Heart left ventricle (tissue), 16 donors: ENCODE data around the gene AFF3. TPM values are rescaled to one million over a fixed set of nuclear protein-coding genes. Genes with fewer than 3 reads are reported as not detected.

Experiments used
- ATAC-seq, 4 donors: fragments of 200-7000 bp; cut with Tn5 transposase; one replicate each; pipeline ENCODE4 v1.9.1; 2020 to 2022; ENCODE audit warnings: moderate library complexity in 4 of 4, mild to moderate bottlenecking in 3 of 4, moderate number of reproducible peaks in 1 of 4
- DNase-seq, 5 donors: peaks; one replicate each; pipeline ENCODE4 v3.0.0-alpha.2; 2020
- H3K27ac ChIP-seq, 12 donors: fragments of 200-600 bp; sonication (generic) in 4 of 12; one replicate each; pipeline versions ENCODE4 v1.5.0 to v1.8.0; 2016 to 2022; ENCODE audit warnings: mild to moderate bottlenecking in 2 of 12
- H3K27me3 ChIP-seq, 9 donors: fragments of 200-600 bp; sonication (generic) in 2 of 9; one replicate each; pipeline versions ENCODE4 v1.5.1 to v1.8.0; 2016 to 2022; ENCODE audit warnings: mild to moderate bottlenecking in 3 of 9
- H3K36me3 ChIP-seq, 9 donors: fragments of 200-600 bp; sonication (generic) in 2 of 9; one replicate each; pipeline versions ENCODE4 v1.5.0 to v1.8.0; 2018 to 2022; ENCODE audit warnings: mild to moderate bottlenecking in 2 of 9
- H3K4me1 ChIP-seq, 12 donors: fragments of 200-600 bp; sonication (generic) in 4 of 12; one replicate each; pipeline versions ENCODE4 v1.5.0 to v1.8.0; 2016 to 2022; ENCODE audit warnings: mild to moderate bottlenecking in 3 of 12
- H3K4me3 ChIP-seq, 12 donors: fragments of 200-600 bp; sonication (generic) in 4 of 12; one replicate each; pipeline versions ENCODE4 v1.5.0 to v1.8.0; 2017 to 2022; ENCODE audit warnings: mild to moderate bottlenecking in 9 of 12, moderate library complexity in 4 of 12
- H3K9me3 ChIP-seq, 12 donors: fragments of 200-600 bp; sonication (generic) in 4 of 12; one replicate each; pipeline versions ENCODE4 v1.5.0 to v1.8.0; 2016 to 2022; ENCODE audit warnings: mild to moderate bottlenecking in 1 of 12
- CTCF ChIP-seq, 12 donors: fragments of 200-600 bp; sonication (generic) in 4 of 12; IDR thresholded peaks; one replicate each; pipeline versions ENCODE4 v1.5.0 to v1.8.0; 2018 to 2022; ENCODE audit warnings: antibody characterized with exemption in 12 of 12, mild to moderate bottlenecking in 5 of 12
- POLR2A ChIP-seq, 2 donors: fragments of 450-650 bp; IDR thresholded peaks; one replicate each; pipeline ENCODE4 v1.6.1; 2017; ENCODE audit warnings: antibody characterized with exemption in 2 of 2, mild to moderate bottlenecking in 2 of 2, moderate library complexity in 2 of 2
- WGBS, 4 donors: extraction: QIAGEN DNeasy Blood & Tissue Kit in 2 of 4; methylation state at CpG; one replicate each; pipeline versions ENCODE4 v1.1.5 to v1.1.7; 2013 to 2018; 5-methylcytosine and 5-hydroxymethylcytosine counted together
- intact Hi-C, 10 donors: fragments of 100-400 bp; cut with DNase I; formaldehyde crosslinking; loops; one replicate each; pipeline versions ENCODE4 v1.11.1 to v1.14.2; 2022
- polyA plus RNA-seq, 2 donors: library from polyadenylated mRNA; stranded (reverse); fragments of 200-250 nt; gene quantifications; one replicate each; pipeline ENCODE4 v1.2.3, GENCODE V29; 2013
- total RNA-seq, 9 donors: library from RNA; depleted of rRNA in 2 of 9; stranded (reverse); fragments of >200 nt in 2 of 9; fragmentation: NEBNext Ultra II Directional in 3 of 9; extraction: Animal tissue kit (Norgen Biotek cat#: 25700) in 3 of 9; gene quantifications; one replicate each; pipeline versions ENCODE4 v1.1.0 to v1.2.4, GENCODE V29; 2016 to 2023
- donor health status: ischemic (EF 13 %, LVEDD 7.1; RV severe dilation, severe dysfunction).
- donor health status: healthy with polysubstance abuse.
- donor health status: DM: no; HTN: yes; CAD: no.
- donor health status: DM: no; HTN: no; CAD: no.
- donor health status: ischemic (EF 25% LVEDD 6.9; RV normal size, moderate dysfunction).
- donor health status: ischemic (EF 25% LVEDD 5.7; RV mildly dilated, moderate dysfunction).
- donor health status: healthy.
- donor health status: DM: yes; HTN: yes; CAD: no.
- donor health status: ischemic (EF 35%, LVEDD 5.7; RV mildly dilated, moderate dysfunction).
- donor health status: nonischemic (EF 11% LVEDD 7.7; RV severe dilation, severe dysfunction).
- donor health status: DM: yes; HTN: yes; CAD: no.
- donor health status: PGD.
- donor health status: ischemic (EF 29% LVEDD 5.4; RV normal size, mild dysfunction).
- donor health status: nonischemic (EF 23%, LVEDD 6.1; RV moderate dilation, normal function).

AFF3 gene
- total and polyA plus RNA-seq, 11 donors = 1.3 to 15.5 (median 4.7) TPM

DNA sequence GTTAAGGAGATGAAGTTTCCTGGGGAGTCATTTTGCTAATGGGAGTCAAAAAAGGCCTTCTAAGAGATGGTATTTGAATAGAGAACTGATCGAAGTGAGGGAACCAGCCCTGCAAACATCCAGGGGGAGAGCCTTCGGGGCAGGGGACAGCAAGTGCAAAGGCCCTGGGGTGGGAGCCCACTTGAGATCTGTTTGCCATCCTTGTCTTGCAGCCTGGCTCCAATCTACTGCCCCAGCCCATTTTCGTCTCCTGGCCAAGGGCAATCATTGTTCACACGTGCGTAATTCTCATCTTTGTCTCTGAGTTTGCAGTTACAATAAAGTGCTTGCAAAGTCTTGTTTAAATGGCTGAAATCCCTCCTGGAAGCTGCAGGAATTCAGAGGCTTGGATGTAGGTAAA, 43.1 kb upstream of the AFF3 start:
- intact Hi-C loops = no loop called here
- Histone ChIP-seq H3K36me3 (no peaks in the 10 kb centered on the region), H3K27ac (no peak overlapping the region), H3K27me3 (no peaks in the 10 kb centered on the region), H3K4me1 (peaks cover 0 to 14% (median 2%) of the 10 kb centered on the region in 12 donors), H3K9me3 (no peaks in the 10 kb centered on the region), H3K4me3 (no peak overlapping the region)
- ATAC-seq = no peak
- 91 to 95% (median 92%) methylated on average over 5 of the region's 5 CpGs for WGBS, 4 donors
- TF ChIP-seq POLR2A (IDR thresholded peaks at IDR 0.05) = no peak
- no peak for TF ChIP-seq CTCF (IDR thresholded peaks at IDR 0.05)
- DNase-seq = no peak

DNA sequence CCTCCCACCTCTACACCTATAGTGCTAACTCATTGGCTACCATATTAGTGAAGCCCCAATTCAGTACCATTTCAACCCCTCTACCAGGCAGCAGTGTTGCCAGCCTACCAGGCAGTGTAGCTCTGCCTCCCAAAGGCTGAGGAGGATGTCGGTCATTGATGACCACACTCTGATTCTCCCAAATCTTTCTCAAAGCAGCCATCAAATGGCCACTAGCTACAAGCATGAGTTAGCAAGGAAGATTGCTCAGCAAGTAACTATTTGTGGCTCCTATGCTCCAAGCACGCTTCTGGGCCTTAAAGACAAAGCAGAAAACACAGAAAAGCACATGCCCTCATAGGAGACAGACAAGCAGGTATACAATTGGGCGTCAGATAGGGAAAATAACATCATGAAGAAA, 42.7 kb upstream of the AFF3 start:
- Histone ChIP-seq H3K36me3 (no peaks in the 10 kb centered on the region), H3K4me1 (peaks cover 0 to 14% (median 2%) of the 10 kb centered on the region in 12 donors), H3K9me3 (no peaks in the 10 kb centered on the region), H3K27ac (no peak overlapping the region), H3K4me3 (no peak overlapping the region), H3K27me3 (no peaks in the 10 kb centered on the region)
- 92 to 100% (median 95%) methylated on average over 3 of the region's 3 CpGs for WGBS, 4 donors
- TF ChIP-seq POLR2A (IDR thresholded peaks at IDR 0.05) (no peak), CTCF (IDR thresholded peaks at IDR 0.05) (no peak)
- no peak for DNase-seq
- intact Hi-C loops = no loop called here
- ATAC-seq = no peak

DNA sequence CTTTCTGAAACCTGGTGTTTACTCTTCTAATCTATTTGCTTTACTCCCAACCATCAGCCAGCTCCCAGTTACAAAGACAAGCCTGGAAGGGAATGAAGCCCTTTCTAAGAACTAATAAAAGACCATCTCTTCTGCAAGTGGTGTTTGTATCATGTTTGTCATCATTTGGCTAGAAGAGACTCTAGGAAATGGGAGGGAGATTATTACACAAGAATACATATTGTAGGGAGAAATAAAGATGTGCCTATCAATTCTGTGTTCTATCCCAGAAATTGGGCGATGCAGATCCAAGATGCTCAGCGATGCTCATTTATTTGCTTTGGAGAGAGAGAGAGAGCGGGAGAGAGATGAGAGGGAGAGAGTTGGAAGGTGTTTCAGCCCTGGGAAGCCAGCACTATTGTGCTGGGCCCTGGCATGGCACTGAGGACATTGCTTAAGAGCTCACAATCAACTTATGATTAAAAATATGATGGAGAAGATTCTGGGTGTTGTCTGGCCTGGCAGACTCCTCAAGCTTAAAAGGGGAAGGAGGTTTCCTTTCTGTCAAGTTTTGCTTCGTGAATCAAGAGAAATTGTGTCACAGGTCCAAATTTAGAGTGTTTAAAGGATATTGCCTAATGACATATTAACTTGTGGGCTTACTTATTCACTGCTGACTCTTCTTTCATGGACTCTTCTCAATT, 41.8 kb upstream of the AFF3 start:
- Histone ChIP-seq H3K9me3 (no peaks in the 10 kb centered on the region), H3K27me3 (no peaks in the 10 kb centered on the region), H3K27ac (no peak overlapping the region), H3K4me1 (peaks cover 0 to 14% (median 2%) of the 10 kb centered on the region in 12 donors), H3K36me3 (no peaks in the 10 kb centered on the region), H3K4me3 (no peak overlapping the region)
- 74 to 85% (median 77%) methylated on average over 4 of the region's 4 CpGs for WGBS, 4 donors
- no peak for TF ChIP-seq CTCF (IDR thresholded peaks at IDR 0.05)
- no peak for TF ChIP-seq POLR2A (IDR thresholded peaks at IDR 0.05)
- peak in 1 of 4 donors; percentile 3 for ATAC-seq
- DNase-seq = no peak
- intact Hi-C loops = no loop called here

- no peaks in the 10 kb centered on the region for H3K27me3 ChIP-seq
- DNase-seq (peak in 4 of 5 donors; percentile 24 to 84 (median 60)), ATAC-seq (peak; percentile 68 to 89 (median 78))
- TF ChIP-seq POLR2A (IDR thresholded peaks at IDR 0.05) (no peak), CTCF (IDR thresholded peaks at IDR 0.05) (no peak)
- H3K27ac ChIP-seq = peak overlapping the region in 9 of 12 donors; percentile 2 to 62 (median 49)
- H3K4me3 ChIP-seq = no peak overlapping the region
- H3K4me1 ChIP-seq = peaks cover 0 to 14% (median 2%) of the 10 kb centered on the region in 12 donors
- intact Hi-C loops = no loop called here
- H3K9me3 ChIP-seq = no peaks in the 10 kb centered on the region
- WGBS, 4 donors = 44 to 52% (median 47%) methylated on average over 21 of the region's 21 CpGs
- no peaks in the 10 kb centered on the region for H3K36me3 ChIP-seq
These were observed 40.3 kb upstream of the AFF3 start for GRCh38 chr2:100182494-100183361.
